GM12892 (cell line): ENCODE data around the gene MANEA.

Source experiments
- DNase-seq: peaks from one replicate; pipeline ENCODE4 v3.0.0; 2011; ENCODE audit not compliant: insufficient read length
- FAIRE-seq: peaks from 2 replicates; lab custom pipeline; 2011; peaks lifted over from hg19 to GRCh38; lab: Jason Lieb, UNC
- POLR2A ChIP-seq: IDR thresholded peaks from 2 replicates; pipeline ENCODE4 v1.6.1; 2011; ENCODE audit warnings: low read depth, low read length, control low read depth
- POLR2AphosphoS5 ChIP-seq: IDR thresholded peaks from 2 replicates; pipeline ENCODE4 v1.6.1; 2011; ENCODE audit warnings: low read depth, low read length, control low read depth
- TAF1 ChIP-seq: IDR thresholded peaks from 2 replicates; pipeline ENCODE4 v1.6.1; 2011; ENCODE audit warnings: low read depth, mild to moderate bottlenecking, control low read depth, low read length, borderline replicate concordance

The MANEA gene

DNA sequence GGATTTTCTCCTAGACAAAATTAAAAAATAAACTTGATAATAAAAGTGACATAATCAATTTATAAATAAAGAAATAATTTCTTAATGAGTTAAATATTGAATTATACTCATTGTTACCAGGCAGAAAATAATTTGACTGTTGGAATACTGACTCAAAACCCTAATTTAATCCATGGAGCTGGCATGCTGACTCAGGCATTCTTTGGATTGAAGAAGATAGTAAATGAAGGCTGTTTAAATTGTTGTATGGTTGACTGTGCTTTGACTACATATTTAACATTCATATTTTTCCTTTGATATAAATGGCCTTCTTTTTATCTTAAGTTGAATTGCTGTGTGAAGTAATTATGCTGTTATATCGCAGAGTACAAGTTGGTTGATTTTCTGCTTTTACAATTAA is 11.7 kb downstream of the MANEA start:
- DNase-seq (no peak), FAIRE-seq (no peak)
- TF ChIP-seq TAF1 (no peak), POLR2A (no peak), POLR2AphosphoS5 (no peak)

DNA sequence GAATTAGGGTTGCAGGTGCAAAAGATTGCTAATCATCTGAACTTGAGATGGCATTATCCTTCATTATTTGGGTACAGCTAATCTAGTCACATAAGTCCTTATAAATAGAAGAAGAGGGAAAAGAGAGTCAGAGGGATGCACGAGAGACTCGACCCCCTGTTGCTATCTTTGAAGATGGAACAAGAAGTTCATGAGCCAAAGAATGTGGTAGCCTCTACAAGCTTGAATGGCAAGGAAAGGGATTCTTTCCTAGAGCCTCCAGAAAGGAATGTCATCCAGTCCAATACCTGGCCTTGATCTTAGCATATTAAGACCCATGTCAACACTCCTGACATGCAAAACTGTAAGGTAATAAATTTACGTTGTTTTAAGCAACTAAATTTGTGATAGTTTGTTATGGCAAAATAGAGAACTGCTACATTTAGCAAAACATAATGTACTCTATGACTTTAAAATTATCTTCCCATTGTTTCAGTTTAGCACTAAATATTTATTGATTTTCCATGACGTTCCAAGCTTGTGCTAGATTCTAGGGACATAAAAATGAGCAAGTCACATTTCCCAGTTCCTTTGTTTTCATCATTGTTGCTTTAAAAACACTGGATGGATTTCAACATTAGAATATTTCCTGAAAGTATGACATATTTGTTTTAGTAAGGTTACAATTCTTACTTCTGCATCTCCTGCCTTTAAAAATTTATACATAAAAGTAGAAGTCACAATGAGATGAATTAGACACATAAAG is 12.7 kb downstream of the MANEA start:
- no peak for DNase-seq
- no peak for TF ChIP-seq TAF1
- TF ChIP-seq POLR2AphosphoS5 = no peak
- no peak for TF ChIP-seq POLR2A
- no peak for FAIRE-seq

DNA sequence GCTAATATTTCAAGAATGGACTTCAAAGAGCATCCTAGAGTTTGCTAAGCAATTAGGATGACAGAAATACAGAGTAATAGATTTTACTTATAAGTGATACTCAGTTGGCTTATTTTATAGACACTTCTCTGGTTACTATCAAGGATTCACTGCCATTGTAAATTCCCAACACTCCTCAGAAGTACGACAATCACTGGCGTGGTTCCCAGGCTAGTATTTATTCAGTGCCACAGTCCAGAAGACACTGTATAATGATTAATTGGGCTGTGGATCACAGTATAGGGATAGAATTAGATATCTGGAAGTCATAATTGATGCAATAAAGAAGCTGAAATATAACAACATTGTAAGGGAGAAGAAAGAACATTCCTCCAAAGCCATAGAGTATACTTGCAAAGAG is 15.7 kb downstream of the MANEA start:
- no peak for TF ChIP-seq POLR2AphosphoS5
- TF ChIP-seq POLR2A = no peak
- no peak for TF ChIP-seq TAF1
- DNase-seq = no peak
- no peak for FAIRE-seq

DNA sequence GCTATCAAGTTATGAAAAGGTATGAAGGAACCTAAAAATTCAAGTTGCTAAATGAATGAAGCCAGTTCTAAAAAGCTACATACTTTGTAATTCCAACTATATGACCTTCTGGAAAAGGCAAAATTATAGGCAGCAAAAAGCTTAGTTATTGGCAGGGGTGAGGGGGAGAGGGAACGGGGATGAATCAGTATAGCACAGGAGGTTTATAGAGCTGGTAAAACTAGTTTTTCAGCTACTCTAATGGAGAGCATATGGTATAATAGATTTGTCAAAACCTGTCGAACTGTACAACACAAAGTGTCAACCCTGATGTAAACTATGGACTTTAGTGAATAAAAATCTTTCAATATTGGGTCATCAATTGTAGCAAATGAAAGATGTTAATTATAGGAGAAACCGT is 18.7 kb downstream of the MANEA start:
- FAIRE-seq (no peak), DNase-seq (no peak)
- TF ChIP-seq TAF1 (no peak), POLR2AphosphoS5 (no peak), POLR2A (no peak)

DNA sequence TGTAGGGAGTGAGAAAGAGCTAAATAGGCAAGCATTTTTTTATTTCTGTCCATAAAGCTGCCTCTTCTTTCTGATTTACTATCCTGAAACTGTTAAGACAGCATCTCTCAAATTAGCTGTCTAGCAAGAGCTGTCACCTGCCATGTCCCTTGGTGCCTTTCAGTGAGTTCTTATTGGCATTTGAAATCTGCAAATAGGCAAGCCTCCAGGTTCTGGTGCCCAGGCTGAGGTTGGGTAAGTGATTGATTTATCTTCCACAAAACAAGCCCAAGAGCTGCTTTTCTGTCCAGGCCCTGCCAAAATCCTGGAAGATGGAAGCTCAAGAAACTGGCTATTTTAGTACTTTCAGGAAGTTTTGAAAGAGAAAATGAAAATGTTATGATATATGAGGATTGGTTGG is 22.4 kb downstream of the MANEA start:
- TF ChIP-seq POLR2A = no peak
- no peak for TF ChIP-seq TAF1
- no peak for TF ChIP-seq POLR2AphosphoS5
- DNase-seq = no peak
- FAIRE-seq = no peak

DNA sequence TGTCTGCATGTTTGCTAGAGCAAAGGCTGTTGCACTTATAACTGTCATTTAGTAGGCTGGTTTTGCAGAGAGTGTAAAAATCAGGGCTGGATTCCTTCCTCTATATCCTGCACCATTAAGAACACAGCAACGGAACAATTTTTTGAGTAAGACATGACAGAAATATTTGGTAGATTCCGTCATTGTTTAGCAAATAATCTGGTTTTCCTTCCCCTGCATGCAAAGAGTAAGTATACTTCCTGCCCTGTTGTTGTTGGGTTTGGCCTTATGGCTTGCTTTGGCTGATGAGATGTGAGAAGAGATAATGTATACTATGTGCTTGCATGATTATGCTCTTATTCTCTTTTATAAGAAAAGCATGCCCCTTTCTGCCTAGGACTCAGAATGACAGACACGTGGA is 23.8 kb downstream of the MANEA start:
- TF ChIP-seq POLR2A = no peak
- no peak for TF ChIP-seq TAF1
- TF ChIP-seq POLR2AphosphoS5 = no peak
- DNase-seq (no peak), FAIRE-seq (no peak)

DNA sequence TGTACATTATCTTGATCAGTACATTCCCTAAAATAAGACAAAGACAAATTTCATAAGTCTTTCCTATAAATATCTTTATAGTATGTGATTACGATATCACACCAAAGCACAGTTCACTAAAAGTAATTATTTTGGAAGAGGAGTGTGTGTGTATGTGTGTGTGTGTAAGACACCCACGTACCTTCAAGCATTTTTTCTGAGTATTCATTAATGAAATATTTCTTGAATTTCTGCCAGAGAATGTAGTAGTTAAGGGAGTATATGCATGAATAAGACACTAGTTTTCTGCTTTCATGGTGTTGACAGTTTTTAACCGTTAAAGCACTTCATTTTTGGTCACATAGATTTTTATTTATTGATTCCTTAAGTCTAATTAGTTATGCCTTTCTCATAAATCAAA is 36.8 kb downstream of the MANEA start:
- FAIRE-seq (no peak), DNase-seq (no peak)
- TF ChIP-seq POLR2A (no peak), POLR2AphosphoS5 (no peak), TAF1 (no peak)

DNA sequence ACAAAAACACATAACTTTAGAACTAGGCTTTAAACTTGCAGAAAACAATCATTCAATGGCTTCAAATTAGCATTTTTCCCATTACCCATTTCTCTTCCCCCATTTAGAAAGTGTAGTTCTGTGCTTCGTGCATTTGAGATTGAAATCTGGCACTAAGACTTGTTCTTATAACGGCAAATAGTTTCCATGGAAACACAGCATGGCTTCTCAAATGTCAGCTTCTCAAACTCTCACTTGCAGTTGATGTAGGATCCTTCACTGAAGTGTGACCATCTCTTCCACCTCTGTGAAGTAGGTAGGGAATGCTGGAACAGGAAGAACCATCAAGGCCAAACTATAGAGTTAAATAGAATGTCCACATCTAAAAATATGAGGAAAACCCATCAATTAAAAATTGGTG is 52.2 kb downstream of the MANEA start:
- FAIRE-seq (no peak), DNase-seq (no peak)
- TF ChIP-seq POLR2AphosphoS5 (no peak), TAF1 (no peak), POLR2A (no peak)

DNA sequence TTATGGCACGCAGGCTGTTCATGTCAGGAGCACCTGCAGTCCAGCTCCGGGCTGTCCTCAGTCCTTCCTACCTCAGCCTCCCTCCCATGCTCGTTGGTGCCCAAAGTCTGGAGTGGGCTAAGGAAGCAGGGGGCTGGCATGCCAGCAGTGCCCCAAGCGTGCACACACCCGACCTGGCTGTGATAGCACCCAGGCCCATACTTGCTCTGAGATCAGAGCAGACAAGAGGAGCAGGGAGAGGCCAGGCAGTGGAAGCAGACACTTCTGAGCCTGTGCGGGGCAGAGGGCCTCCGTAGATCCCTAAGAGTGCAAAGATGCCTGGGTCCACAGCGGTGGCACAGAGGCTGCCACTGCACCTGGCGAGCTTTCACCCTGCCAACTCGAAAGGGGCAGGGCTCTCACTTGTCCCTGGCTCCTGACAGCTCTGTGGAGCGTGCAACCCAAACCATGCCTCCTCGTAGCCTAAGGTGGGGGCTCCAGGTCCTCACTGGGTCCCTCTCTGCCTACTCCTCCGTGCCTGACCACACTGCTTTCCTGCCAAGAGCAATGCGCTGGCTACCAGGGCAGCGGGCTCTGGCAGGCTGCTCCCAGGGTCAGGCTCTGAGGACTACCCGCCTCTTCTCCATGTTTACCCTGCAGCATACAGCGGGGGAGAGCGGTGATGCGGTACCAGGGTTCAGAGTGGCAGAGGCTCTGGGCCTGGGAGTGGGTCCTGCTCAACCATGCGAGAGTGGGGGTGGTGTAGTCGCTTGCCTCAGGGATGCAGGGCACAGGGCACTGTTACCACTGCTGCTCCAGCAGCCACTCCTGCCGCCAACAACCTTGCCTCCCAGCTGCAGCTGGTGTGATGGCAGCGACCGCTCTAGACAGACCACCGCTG is 59.5 kb downstream of the MANEA start:
- no peak for DNase-seq
- TF ChIP-seq TAF1 = no peak
- no peak for TF ChIP-seq POLR2AphosphoS5
- TF ChIP-seq POLR2A = no peak
- no peak for FAIRE-seq

DNA sequence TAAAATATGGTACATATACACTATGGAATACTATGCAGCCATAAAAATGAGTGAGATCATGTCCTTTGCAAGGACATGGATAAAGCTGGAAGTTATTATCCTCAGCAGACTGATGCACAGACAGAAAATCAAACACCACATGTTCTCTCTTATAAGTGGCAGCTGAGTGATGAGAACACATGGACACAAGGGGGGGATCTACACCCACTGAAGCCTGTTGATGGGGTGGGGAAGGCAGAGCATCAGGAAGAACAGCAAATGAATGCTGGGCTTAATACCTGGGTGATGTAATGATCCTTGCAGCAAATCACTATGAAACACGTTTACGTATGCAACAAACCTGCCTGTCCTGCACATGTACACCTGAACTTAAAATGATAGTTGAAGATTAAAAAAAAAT is 71.3 kb downstream of the MANEA start:
- FAIRE-seq (no peak), DNase-seq (no peak)
- TF ChIP-seq TAF1 (no peak), POLR2A (no peak), POLR2AphosphoS5 (no peak)

DNA sequence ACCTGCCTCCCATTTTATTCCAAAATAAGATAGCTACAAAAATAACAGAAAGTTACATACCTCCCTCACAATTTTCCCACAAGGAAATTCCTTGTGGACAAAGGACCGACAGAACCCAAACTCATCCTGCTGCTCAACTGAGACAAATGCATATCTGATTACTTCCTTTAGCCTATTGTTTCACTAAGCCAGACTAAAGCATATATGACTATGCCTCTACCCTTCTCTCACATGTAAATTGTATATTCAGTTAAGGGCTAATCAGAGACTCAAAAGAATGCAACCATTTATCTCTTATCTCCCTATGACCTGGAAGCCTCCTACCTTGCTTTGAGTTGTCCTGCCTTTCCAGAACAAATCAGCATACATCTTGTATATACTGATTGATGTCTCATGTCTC is 72.1 kb downstream of the MANEA start:
- DNase-seq (no peak), FAIRE-seq (no peak)
- TF ChIP-seq POLR2A (no peak), POLR2AphosphoS5 (no peak), TAF1 (no peak)
